Adrenal gland (tissue), 12 donors: ENCODE measurements around the gene CCDC187. TPM values are rescaled to one million over a fixed set of nuclear protein-coding genes. Genes with fewer than 3 reads are reported as not detected.

ENCODE experiments used
- DNase-seq, 7 donors: peaks; one replicate each; pipeline ENCODE4 v3.0.0-alpha.2; 2019 to 2020
- H3K27ac ChIP-seq, 5 donors: fragments of 200-600 bp; sonication (generic) in 4 of 5; 1 replicate in 3 of 5; 2 replicates in 2 of 5; pipeline versions ENCODE4 v1.5.1 to v1.8.0; 2016 to 2020; ENCODE audit warnings: mild to moderate bottlenecking in 1 of 5
- H3K27me3 ChIP-seq: fragments of 200-600 bp; 2 replicates; pipeline ENCODE4 v1.8.0; 2021
- H3K36me3 ChIP-seq, 2 donors: fragments of 200-600 bp; replicated peaks in 1 of 2; 1 replicate in 1 of 2; 2 replicates in 1 of 2; pipeline versions ENCODE4 v1.5.1 to v1.8.0; 2018 to 2022
- H3K4me1 ChIP-seq, 2 donors: fragments of 200-600 bp; replicated peaks in 1 of 2; 1 replicate in 1 of 2; 2 replicates in 1 of 2; pipeline versions ENCODE4 v1.5.1 to v1.8.0; 2018 to 2021
- H3K4me3 ChIP-seq, 4 donors: fragments of 200-600 bp; sonication (generic) in 3 of 4; one replicate each; pipeline ENCODE4 v1.5.1; 2016 to 2018
- H3K9me3 ChIP-seq, 3 donors: fragments of 200-600 bp; sonication (generic) in 1 of 3; replicated peaks in 1 of 3; 1 replicate in 2 of 3; 2 replicates in 1 of 3; pipeline versions ENCODE4 v1.5.1 to v1.8.0; 2016 to 2021
- POLR2A ChIP-seq, 2 donors: fragments of 450-650 bp; IDR thresholded peaks; one replicate each; pipeline ENCODE4 v1.6.1; 2017; ENCODE audit warnings: antibody characterized with exemption in 2 of 2, mild to moderate bottlenecking in 2 of 2, moderate library complexity in 1 of 2
- WGBS, 4 donors: extraction: QIAGEN DNeasy Blood & Tissue Kit in 2 of 4; methylation state at CpG; one replicate each; pipeline versions ENCODE4 v1.1.5 to v1.1.7; 2013 to 2017; 5-methylcytosine and 5-hydroxymethylcytosine counted together
- intact Hi-C, 2 donors: fragments of 100-400 bp; cut with DNase I; formaldehyde crosslinking; loops; one replicate each; pipeline versions ENCODE4 v1.14.1 to v1.15.0; 2022 to 2023
- polyA plus RNA-seq, 3 donors: library from polyadenylated mRNA; stranded (reverse); fragments of 200-250 nt in 2 of 3; fragments of 350-450 nt in 1 of 3; fragmentation: Illumina TruSeq in 1 of 3; extraction: RNeasy Lipid Tissue Mini Kit (QIAGEN cat#74804) in 1 of 3; gene quantifications; one replicate each; pipeline ENCODE4 v1.2.3, GENCODE V29; 2013 to 2014
- total RNA-seq, 9 donors: library from RNA; depleted of rRNA in 4 of 9; stranded (reverse); fragments of >200 nt in 4 of 9; fragments of 120-200 nt in 1 of 9; fragmentation: NEBNext Ultra II Directional in 1 of 9; extraction: Animal tissue kit (Norgen Biotek cat#: 25700) in 1 of 9; gene quantifications; one replicate each; pipeline versions ENCODE4 v1.1.0 to v1.2.4, GENCODE V29; 2013 to 2023
- TF ChIP-seq, protein P1 (sequence below), 6 experiments: fragments of 450-650 bp in 4 of 6; fragments of 200-600 bp in 2 of 6; sonication (generic) in 1 of 6; IDR thresholded peaks; 1 replicate in 5 of 6; 2 replicates in 1 of 6; pipeline versions ENCODE4 v1.5.1 to v1.8.0; 2016 to 2021; ENCODE audit warnings: antibody characterized with exemption in 6 of 6, mild to moderate bottlenecking in 2 of 6, moderate library complexity in 1 of 6
- donor health status: healthy with polysubstance abuse.
- donor health status: Bipolar disorder and iron deficiency.
- donor health status: DM: yes; HTN: yes; CAD: no.
- donor health status: DM: no; HTN: no; CAD: no.
- donor health status: DM: no; HTN: no; CAD: no.
- donor health status: DM: yes; HTN: yes; CAD: no.

Gene CCDC187
- total and polyA plus RNA-seq, 12 donors = under 0.01 to 0.44 (median 0.08) TPM; not detected in 1

DNA sequence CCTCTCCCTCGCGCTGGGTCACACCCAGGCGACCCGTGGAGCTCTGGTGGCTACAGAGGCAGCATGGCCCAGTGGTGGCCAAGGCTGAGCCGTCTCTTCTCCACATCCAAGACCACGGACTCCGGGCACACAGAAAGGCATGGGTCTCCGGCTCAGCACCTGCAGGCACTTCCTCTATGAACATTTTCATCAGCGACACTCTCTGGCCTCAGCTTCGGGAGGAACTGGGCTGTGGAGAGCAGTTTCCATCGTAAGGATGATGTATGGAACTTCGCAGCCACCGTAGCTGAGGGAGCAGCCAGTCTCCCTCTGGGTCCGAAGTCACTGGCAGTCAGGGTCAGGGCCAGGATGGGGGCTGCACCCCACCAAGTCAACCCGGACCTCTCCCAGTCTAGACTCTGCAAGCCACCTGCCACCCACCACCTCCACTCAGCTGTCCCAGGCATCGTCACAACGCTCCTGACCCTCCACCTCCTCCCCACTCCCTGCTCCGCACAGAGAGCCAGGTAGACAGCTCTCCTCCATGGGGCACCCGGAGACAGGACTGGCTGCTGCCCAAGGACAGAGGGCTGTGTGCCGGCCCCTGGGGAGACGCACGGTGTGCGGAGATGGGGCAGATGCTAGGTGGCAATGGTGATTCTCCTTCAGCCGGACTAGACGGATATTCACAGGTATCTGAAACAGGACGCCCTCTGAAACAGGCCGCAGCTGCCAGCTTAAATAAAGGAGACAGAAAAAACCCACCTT is 68.0 kb downstream of the CCDC187 start:
- H3K27ac ChIP-seq = no peak overlapping the region
- H3K27me3 ChIP-seq = no peaks in the 10 kb centered on the region
- no peak for DNase-seq
- TF ChIP-seq, protein P1, sequence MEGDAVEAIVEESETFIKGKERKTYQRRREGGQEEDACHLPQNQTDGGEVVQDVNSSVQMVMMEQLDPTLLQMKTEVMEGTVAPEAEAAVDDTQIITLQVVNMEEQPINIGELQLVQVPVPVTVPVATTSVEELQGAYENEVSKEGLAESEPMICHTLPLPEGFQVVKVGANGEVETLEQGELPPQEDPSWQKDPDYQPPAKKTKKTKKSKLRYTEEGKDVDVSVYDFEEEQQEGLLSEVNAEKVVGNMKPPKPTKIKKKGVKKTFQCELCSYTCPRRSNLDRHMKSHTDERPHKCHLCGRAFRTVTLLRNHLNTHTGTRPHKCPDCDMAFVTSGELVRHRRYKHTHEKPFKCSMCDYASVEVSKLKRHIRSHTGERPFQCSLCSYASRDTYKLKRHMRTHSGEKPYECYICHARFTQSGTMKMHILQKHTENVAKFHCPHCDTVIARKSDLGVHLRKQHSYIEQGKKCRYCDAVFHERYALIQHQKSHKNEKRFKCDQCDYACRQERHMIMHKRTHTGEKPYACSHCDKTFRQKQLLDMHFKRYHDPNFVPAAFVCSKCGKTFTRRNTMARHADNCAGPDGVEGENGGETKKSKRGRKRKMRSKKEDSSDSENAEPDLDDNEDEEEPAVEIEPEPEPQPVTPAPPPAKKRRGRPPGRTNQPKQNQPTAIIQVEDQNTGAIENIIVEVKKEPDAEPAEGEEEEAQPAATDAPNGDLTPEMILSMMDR (IDR thresholded peaks at IDR 0.05) = no peak
- no peak for TF ChIP-seq POLR2A (IDR thresholded peaks at IDR 0.05)
- no peaks in the 10 kb centered on the region for H3K9me3 ChIP-seq
- H3K36me3 ChIP-seq = peaks cover 0 to 6% of the 10 kb centered on the region in 2 donors
- intact Hi-C loops = no loop called here
- 87 to 92% (median 91%) methylated on average over 15 to 27 of the region's 27 CpGs for WGBS, 4 donors
- H3K4me3 ChIP-seq = no peak overlapping the region
- H3K4me1 ChIP-seq = peaks cover 0 to 12% of the 10 kb centered on the region in 2 donors

DNA sequence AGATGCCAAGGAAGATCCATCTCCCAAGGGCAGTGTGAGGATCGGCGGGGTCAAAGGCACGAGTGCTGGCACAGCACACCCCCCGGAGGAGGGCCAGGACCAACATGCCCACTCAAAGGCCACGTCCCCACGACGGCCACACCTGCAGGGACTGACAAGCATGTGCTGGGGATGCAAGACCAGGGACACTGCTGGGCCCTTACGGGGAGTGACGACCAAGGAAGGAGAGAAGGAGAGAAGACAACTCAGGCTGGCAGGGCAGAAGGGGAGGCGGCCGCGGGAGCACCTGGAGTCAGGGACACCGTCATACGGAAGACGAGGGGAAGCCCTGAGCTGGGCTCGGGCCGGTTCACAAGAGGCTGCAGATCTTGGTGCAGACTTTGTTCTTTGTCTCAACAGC is 68.7 kb downstream of the CCDC187 start:
- no peak for TF ChIP-seq POLR2A (IDR thresholded peaks at IDR 0.05)
- TF ChIP-seq, protein P1 (IDR thresholded peaks at IDR 0.05) = no peak
- 93 to 97% (median 94%) methylated on average over 17 of the region's 17 CpGs for WGBS, 4 donors
- Histone ChIP-seq H3K36me3 (peaks cover 0 to 6% of the 10 kb centered on the region in 2 donors), H3K4me1 (peaks cover 0 to 12% of the 10 kb centered on the region in 2 donors), H3K27me3 (no peaks in the 10 kb centered on the region), H3K27ac (no peak overlapping the region), H3K9me3 (no peaks in the 10 kb centered on the region), H3K4me3 (no peak overlapping the region)
- intact Hi-C loops = no loop called here
- no peak for DNase-seq

DNA sequence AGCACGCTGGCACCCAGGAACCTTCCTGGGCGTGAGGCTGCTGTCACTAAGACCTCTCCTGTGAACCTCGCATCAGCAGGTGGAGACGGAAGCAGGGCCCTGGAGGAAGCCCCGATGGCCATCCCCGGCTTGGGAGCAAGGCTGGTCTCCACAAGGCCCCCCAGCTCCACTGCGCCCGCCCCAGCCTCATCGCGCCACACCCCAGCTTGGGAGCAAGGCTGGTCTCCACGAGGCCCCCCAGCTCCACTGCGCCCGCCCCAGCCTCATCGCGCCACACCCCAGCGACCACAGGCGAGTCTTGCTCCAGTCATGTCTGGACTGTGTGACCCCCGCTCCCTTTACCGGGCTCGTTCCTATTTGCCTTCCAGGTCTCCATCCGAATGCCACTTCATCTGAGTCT is 69.3 kb downstream of the CCDC187 start:
- 94 to 96% (median 94%) methylated on average over 16 to 21 of the region's 21 CpGs for whole genome bisulfite sequencing, 4 donors
- intact Hi-C loops = no loop called here
- no peak for DNase-seq
- TF ChIP-seq, protein P1 (IDR thresholded peaks at IDR 0.05) = no peak
- TF ChIP-seq POLR2A (IDR thresholded peaks at IDR 0.05) = no peak
- Histone ChIP-seq H3K9me3 (no peaks in the 10 kb centered on the region), H3K27me3 (no peaks in the 10 kb centered on the region), H3K36me3 (peaks cover 0 to 6% of the 10 kb centered on the region in 2 donors), H3K27ac (no peak overlapping the region), H3K4me3 (no peak overlapping the region), H3K4me1 (peaks cover 0 to 6% of the 10 kb centered on the region in 2 donors)

DNA sequence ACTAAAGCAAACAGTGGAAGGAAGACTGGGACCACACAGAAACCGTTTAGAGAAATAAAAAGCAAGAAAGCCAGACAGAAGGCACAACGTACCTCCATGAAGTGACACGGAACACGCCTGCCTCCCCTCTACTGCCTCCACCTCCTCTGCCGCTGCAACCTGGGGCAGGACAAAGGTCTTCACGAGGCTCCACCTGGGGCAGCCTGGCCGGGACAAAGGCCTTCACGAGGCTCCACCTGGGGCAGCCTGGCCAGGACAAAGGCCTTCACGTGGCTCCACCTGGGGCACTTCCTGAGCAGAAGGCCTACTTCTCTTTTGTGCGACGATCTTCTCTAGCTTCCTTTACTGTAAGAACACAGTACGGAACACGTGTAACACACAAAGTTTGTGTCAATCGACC is 70.0 kb downstream of the CCDC187 start:
- H3K9me3 ChIP-seq = no peaks in the 10 kb centered on the region
- WGBS, 4 donors = 88 to 93% (median 90%) methylated on average over 11 to 14 of the region's 14 CpGs

DNA sequence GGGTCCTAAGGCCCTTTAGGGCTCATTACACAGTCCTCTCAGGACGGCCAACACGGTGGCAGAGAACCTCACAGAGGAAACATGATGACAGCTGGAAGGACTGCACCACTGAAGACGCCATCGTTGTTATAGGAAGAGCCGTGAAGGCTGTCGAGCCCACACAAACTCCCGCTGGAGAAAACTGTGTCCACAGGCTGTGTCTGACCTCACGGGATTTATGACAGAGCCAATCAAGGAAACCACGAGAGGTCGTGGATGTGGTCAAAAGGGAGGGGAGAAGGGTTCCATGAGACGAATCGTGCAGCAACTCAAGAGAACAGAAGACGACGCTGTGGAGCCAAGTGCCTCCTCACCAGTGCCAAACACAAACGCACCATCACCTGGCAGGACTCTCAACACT is 70.5 kb downstream of the CCDC187 start:
- TF ChIP-seq POLR2A (IDR thresholded peaks at IDR 0.05) = no peak
- TF ChIP-seq, protein P1 (IDR thresholded peaks at IDR 0.05) = no peak
- Histone ChIP-seq H3K36me3 (peaks cover 0 to 6% of the 10 kb centered on the region in 2 donors), H3K27me3 (no peaks in the 10 kb centered on the region), H3K27ac (no peak overlapping the region), H3K4me1 (no peaks in the 10 kb centered on the region), H3K4me3 (no peak overlapping the region), H3K9me3 (no peaks in the 10 kb centered on the region)
- 77 to 89% (median 84%) methylated on average over 13 to 15 of the region's 15 CpGs for WGBS, 4 donors
- intact Hi-C loops = no loop called here
- no peak for DNase-seq

More for the DNA sequence above, 70.0 kb downstream of the CCDC187 start:
- Histone ChIP-seq H3K27ac (no peak overlapping the region), H3K36me3 (peaks cover 0 to 6% of the 10 kb centered on the region in 2 donors), H3K4me1 (no peaks in the 10 kb centered on the region), H3K27me3 (no peaks in the 10 kb centered on the region), H3K4me3 (no peak overlapping the region)
- TF ChIP-seq POLR2A (IDR thresholded peaks at IDR 0.05) = no peak
- intact Hi-C loops = no loop called here
- no peak for DNase-seq
